ENCODE data around the gene OGG1. TPM values are rescaled to one million over a fixed set of nuclear protein-coding genes. Genes with fewer than 3 reads are reported as not detected.
"Not testable (repeated sequence)": the region's sequence is repeated elsewhere in the genome, so short reads cannot be mapped to it uniquely, and the experiment has no call there.

OGG1 gene
- total RNA-seq, 1 donor from 2014 or later: 18.6 TPM

- DNase-seq (ENCODE audit: low read depth, low spot score): no peak
These were observed 12.2 kb downstream of the OGG1 start for GRCh38 chr3:9761919-9762318.

DNA sequence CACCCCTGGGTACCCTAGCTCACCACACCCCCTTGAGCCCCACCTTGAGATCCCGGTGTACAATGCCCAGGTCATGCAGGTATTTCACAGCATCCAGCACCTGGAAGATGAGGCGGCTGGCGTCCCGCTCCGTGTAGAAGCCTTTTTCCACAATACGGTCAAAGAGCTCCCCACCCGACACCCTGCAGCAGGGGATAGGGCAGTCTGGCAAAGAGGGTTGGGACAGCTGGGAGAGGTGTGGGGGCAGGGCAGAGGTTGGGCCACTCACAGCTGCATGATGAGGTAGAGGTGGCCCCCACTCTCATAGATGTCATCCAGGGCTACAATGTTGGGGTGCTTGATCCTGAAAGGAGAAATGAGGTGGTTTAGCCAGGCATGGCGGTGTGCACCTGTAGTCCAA is 13.1 kb downstream of the OGG1 start:
- no peak for DNase-seq (ENCODE audit: low read depth, low spot score)

GRCh38 chr3:9765865-9766264 is 16.1 kb downstream of the OGG1 start:
- no peak for DNase-seq (ENCODE audit: low read depth, low spot score)

- DNase-seq (ENCODE audit: low read depth, low spot score): no peak
These were observed 17.7 kb downstream of the OGG1 start for GRCh38 chr3:9767418-9767817.

- no peak for DNase-seq (ENCODE audit: low read depth, low spot score)
These were observed 18.5 kb downstream of the OGG1 start for GRCh38 chr3:9768141-9768775.

DNA sequence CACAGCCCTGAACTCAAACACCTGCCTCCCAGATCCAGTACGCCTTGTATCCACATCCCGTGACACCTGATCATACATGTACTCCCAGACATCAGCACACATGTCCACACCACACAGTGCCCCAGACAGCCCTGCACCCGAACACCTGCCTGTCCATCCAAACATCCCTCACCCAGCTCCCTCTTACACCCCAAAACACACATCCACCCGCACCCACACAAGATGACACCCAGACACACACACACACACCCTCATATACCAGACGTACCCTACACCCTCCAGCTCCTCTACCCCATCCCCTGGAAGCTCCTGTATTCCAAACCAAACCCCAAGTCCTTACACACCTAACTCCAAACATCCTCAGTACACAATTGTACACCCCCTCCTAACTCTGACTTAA is 19.3 kb downstream of the OGG1 start:
- no peak for DNase-seq (ENCODE audit: low read depth, low spot score)

DNA sequence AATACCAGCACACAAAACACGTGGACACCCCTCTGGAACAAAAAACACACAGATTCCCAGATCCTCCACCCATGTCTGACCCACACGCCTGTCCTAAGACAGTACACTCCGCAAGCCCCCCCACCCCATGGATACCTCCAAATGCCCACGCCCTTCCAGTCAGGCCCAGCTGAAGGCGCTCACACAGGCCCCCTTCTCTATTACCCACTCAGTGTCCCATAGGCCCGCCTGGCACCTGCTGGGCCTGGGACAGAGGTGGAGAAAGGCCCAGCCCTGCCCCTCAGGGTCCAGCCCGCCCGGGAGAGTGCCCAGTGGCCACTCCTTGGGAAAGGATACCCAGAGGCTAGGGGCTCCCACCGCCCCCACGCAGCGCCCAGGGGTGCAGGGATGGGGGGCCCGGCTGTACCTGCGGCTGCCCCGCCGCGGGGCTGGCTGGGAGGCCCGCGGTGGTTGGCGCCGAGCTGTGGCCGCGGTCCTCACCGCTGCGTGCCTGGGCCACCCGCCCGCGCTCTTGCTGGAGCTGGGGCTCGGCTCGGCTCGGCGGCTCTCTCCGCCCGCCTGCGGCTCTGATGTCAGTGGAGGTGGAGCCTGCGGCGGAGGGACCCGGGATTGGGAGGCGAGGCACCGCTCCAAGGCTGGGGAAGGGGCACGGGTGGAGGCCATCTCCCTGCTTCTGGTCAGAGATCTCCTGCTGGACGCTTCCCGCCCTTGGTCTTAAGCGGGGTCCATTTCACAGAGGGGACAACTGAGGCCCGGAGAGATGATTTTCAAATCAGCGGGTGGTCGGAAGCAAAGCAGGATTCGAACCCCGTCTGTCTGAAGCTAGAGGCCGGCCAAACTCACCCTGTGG is 19.9 kb downstream of the OGG1 start, which contains the start of gene CAMK1:
Gene CAMK1, minus strand, starts transcription at position 522 of the 850 bp plus-strand sequence. CDS start 2,198 bp downstream, outside the sequence.
- no peak for DNase-seq (ENCODE audit: low read depth, low spot score)

DNA sequence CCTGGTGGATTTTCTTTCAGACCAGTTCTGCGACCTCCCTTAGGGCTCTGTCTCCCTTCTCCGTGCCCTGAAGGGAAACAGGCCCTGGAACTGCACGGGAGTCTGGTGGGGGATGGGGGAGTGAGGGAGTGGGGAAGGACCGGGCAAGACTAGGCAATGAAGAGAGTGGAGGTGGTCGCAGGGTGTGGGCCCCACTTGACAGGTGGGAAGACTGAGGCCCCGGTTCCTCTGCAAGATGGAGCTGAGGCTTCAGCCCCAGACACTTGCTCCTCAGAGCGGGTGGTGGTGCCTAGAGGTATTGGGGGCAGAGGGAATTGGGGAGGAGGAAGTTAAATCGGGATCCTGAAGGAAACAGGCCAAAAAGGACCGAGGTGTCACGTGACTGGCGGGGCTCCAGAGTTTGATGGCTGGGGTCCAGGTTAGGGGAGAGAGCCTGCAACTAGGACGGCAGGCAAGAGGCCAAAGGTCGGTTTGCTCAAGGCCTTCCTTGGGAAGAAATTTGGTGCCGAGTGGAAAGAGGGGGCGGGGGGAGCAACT is 20.6 kb downstream of the OGG1 start:
- no peak for DNase-seq (ENCODE audit: low read depth, low spot score)

DNA sequence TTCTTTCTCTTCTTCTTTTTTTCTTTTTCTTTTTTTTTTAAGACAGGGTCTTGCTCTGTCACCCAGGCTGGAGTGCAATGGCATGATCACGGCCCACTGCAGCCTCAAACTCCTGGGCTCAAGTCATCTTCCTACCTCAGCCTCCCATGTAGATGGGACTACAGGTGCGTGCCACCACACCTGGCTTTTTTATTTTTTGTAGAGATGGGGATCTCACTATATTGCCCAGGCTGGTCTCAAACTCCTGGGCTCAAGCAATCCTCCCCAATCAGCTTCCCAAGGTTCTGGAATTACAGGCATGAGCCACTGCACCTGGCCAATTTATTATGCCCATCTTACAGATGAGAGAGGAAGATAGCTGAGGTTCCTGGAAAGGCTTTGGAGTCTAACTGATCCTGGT is 21.3 kb downstream of the OGG1 start:
- not testable (repeated sequence) for DNase-seq (ENCODE audit: low read depth, low spot score)

DNA sequence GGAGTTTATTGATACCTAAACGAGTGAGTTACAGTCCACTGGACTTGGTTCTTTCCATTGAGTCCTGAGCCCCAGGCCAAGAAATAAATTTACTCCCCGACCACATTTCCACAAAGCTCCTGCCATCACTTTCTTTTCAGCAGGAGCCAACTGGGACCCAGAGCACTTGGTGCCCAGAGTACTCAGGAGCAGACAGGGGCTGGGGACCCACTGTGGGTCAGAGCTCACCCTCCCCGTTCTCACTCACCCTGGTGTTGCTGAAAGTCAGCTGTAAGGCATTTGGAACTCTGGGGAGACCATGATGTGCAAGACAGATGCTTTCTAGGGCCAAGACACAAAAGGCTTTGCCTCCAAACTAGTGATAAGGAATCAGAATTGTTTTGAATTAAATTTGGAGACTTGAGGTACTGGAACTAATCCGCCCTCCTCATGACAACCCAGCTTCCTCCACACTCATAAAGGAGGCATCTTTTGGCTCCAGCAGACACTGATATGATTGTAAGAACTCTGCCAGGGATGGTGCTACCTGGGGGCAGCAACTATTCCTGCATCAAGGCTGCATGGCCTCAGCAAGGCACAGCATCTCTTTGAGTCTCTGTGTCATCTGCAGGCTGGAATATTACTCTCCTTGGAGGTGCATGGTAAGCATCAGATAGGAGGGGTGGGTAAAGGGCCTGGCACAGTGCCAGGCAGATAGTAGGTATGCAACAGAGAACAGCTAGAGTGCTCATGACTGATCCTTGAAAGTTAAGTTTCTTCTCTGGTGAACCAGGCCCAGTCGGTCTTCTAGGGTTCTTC is 27.3 kb downstream of the OGG1 start:
- no peak for DNase-seq (ENCODE audit: low read depth, low spot score)

- no peak for DNase-seq (ENCODE audit: low read depth, low spot score)
These were observed 27.9 kb downstream of the OGG1 start for GRCh38 chr3:9777694-9778021.

GRCh38 chr3:9778143-9779074 is 28.7 kb downstream of the OGG1 start:
- no peak for DNase-seq (ENCODE audit: low read depth, low spot score)

- DNase-seq (ENCODE audit: low read depth, low spot score): no peak
These were observed 29.4 kb downstream of the OGG1 start for GRCh38 chr3:9779075-9779593.

DNA sequence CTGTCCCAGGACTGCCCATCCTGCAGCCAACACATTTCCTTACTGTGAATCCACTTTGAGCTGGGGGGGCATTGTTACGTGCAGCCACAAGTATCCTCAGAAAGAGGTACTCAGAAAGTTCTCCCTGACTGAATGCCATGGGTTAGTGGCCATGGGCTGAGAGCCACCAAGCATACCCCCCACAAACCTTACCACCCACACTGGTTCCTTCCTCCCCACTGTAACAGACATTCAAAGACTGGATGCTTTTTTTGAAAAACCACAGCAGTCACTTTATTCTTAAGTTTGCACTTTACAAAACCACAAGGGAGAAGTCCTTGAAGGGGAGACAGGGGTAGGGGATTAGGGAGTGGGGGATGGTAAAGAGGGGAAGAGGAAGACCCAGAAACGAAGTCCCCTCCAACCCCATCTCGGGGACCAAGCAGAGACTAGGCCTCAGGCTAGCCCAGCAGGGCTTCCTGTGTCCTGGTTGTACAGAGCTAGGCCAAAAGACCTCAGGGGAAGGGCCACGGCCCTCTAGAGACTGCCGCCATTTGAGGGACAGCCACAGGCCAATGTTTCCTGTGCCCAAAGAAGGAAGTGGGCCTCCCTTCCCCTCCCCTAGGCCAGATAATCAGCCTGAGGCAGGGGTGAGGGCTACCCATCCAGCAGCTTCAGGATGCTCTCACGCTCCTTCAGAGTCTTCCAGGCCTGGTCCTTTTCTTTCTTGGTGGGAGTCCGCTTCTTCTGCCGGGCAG is 30.1 kb downstream of the OGG1 start:
- no peak for DNase-seq (ENCODE audit: low read depth, low spot score)

GRCh38 chr3:9780458-9780812 is 30.7 kb downstream of the OGG1 start:
- no peak for DNase-seq (ENCODE audit: low read depth, low spot score)

DNA sequence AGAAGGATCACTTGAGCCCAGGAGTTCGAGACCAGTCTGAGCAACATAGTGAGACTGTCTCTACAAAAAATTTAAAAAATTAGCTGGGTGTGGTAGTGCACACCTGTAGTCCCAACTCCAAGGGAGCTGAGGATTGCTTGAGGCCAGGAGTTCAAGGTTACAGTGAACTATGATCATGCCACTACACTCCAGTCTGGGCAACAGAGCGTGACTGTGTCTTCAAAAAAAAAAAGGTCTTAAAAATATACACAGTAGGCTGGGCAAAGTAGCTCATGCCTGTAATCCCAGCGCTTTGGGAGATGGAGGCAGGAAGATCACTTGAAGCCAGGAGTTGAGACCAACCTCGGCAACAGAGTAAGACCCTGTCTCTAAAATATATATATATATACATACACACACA is 31.2 kb downstream of the OGG1 start:
- no peak for DNase-seq (ENCODE audit: low read depth, low spot score)

GRCh38 chr3:9781551-9781950 is 31.8 kb downstream of the OGG1 start:
- DNase-seq (ENCODE audit: low read depth, low spot score): no peak

DNA sequence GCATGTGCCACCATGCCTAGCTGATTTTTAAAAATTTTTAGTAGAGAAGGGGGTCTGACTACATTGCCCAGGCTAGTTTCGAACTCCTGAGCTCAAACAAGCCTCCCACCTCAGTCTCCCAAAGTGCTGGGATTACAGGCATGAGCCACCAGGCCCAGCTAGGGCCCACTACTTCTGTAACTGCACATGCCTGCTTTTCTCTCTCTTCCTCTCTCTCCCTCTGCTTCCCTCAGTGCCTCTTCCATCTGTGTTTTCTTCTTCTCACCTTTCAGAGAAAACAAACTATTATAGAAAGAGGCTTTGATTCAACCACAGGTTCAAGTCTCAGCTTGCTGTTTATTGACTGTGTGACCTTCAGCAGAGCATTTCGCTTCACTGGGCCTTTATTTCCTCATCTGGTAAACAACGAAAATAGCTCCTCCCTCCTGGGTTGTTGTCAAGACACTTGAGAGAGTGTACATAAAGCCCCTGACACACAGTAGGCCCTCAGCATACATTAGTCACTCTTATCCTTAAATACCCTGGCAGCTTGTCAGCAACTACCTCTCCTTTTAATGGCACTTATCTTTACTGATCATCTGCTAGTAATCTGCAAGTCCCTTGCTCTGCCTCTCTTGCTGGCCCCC is 32.3 kb downstream of the OGG1 start:
- no peak for DNase-seq (ENCODE audit: low read depth, low spot score)

DNA sequence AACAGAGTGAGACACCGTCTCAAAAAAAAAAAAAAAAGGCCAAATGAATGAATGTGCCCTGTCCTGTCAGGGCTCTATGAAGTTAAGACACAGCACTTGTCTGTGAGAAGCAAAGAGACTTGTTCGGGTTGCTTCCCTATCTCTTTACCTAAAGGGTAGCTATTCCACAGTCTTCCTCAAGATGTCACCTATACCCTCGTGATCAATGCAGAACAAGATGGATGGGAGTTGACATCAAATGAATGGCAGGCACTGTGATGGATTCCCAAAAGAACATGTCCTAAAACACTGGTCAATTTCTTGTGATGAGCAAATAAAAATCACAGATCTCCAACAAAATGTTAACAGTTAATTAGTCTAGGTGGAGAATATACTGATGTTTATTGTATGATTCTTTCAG is 33.0 kb downstream of the OGG1 start:
- DNase-seq (ENCODE audit: low read depth, low spot score): no peak

DNA sequence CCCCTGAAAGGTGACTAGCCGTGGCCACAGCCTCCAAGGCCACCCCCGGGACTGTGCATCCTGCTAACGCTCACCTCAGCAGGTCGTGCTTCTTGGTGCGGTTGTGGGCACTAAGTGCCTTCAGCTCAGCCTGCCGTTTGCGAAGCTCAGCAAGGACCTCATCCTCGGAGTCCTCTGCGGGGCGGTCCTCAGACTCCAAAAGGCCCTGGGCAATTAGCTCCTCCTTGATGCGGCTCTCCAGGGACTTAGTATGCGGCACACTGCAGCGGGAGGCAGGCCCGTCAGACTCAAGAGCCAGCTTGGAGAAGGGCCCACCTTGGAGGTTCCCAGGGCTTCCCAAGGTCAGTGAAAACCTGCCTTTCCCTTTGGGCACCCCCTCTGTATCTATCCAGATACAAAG is 34.2 kb downstream of the OGG1 start:
- DNase-seq (ENCODE audit: low read depth, low spot score): no peak

All from pulmonary artery endothelial cell (primary cell).